Hepatic stellate cell (primary cell): Measurements from ENCODE around the gene TIGD7.
A peak's percentile ranks its signal among the peaks of the same experiment; 100 is the strongest.
"Not testable (repeated sequence)": the region's sequence is repeated elsewhere in the genome, so short reads cannot be mapped to it uniquely, and the experiment has no call there.

Experiments
- DNase-seq: peaks from one replicate; pipeline ENCODE4 v3.0.0; 2011; ENCODE audit warnings: low spot score

TIGD7 gene

DNA sequence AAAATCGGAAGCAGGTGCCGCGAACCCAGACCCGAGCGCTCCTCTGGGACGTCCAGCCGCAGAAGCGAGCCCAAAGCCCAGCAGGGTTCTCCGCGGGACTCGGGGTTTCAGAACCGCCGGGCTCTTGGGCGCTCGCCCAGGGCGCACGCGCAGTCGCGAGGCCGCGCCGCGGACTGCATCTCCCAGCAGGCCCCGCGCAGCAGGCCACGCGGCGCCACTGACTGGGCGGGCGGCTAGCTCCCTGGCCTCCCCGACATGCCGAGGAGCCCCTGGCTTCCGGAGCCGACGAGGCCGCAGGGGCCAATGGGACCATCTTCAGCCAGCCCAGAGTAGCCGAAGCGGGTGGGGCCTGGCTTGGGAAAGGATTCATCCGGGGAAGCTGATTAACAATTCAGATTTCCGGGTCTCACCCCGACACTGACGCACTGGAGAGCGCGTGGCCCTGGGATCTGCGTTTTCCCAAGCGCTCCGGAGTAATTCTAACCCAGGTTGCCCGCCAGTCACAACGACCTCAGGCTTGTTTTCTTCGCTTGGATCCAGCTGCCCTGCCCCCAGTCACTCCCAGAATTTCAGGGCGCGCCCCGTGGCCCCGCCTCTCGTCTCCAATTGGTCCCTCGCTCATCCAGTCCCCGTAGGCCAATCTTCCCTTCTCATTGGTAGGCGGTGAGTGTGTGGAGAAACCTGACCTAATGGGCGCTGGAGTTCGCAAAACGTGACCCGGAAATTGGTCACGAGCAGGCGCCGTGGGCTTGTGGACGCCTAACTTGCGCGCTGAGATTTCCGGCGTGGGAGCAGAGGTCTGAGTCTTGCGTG is 22.3 kb downstream of the TIGD7 start, which contains the start of gene ZNF263:
Gene ZNF263 (plus strand): TSS at position 762 of the 813 bp plus-strand sequence. CDS start 328 bp downstream, outside the sequence.
- DNase-seq = peak; percentile 99

DNA sequence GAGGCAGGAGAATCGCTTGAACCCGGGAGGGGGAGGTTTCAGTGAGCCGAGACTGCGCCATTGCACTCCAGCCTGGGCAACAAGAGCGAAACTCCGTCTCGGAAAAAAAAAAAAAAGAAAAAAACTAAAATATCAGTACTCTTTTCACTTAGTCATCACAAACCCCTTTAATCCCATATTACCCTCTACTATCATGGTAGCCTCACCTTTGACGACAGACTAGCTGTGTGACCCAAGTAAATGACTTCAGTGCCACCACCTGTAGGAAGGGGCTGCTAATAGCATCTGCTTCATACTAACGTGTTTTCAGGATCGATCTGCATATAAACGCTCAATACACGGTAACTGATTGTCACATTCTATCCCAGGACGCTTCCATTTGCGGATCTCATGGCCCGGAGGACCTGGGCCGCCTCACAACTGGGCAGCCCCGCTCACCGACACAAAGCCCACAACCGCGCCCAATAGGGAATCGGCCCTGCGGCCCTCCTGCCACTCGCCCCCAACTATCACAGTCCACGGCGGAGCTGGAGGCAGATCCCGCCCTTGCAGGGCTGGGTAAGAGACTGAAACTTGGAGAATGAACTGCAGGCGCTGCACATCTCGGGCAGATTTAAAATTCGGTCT is 23.0 kb downstream of the TIGD7 start:
- peak; percentile 79 for DNase-seq

- DNase-seq = no peak
These were observed 23.9 kb downstream of the TIGD7 start for GRCh38 chr16:3281222-3281820.

- no peak for DNase-seq
These were observed 28.6 kb downstream of the TIGD7 start for GRCh38 chr16:3276679-3277078.

GRCh38 chr16:3274947-3275346 is 30.3 kb downstream of the TIGD7 start:
- DNase-seq = no peak

DNA sequence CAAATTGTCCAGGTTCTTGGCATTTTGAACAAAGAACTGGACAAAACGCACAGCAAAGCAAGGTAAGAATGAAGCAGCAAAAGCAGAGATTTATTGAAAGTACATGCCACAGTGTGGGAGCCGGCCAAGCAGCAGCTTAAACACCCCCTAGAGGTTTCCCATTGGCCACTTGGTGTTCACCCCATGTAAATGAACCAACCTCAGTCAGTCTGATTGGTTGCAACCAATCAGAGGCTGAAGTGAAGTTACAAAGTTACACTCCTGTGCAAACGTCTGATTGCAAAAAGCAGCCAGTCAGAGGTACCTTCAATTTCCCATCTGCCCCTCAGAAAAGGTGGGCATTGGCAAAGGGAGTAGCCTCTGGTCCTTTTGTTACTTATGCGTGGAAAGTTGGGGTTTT is 30.7 kb downstream of the TIGD7 start:
- no peak for DNase-seq

GRCh38 chr16:3271281-3271680 is 33.9 kb downstream of the TIGD7 start:
- not testable (repeated sequence) for DNase-seq

DNA sequence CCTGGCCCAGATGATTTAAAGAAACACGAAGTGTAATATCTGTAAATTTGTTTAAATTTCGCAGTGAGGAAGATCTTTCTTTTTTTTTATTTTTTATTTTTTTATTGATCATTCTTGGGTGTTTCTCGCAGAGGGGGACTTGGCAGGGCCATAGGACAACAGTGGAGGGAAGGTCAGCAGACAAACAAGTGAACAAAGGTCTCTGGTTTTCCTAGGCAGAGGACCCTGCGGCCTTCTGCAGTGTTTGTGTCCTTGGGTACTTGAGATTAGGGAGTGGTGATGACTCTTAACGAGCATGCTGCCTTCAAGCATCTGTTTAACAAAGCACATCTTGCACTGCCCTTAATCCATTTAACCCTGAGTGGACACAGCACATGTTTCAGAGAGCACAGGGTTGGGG is 34.5 kb downstream of the TIGD7 start:
- DNase-seq = not testable (repeated sequence)

DNA sequence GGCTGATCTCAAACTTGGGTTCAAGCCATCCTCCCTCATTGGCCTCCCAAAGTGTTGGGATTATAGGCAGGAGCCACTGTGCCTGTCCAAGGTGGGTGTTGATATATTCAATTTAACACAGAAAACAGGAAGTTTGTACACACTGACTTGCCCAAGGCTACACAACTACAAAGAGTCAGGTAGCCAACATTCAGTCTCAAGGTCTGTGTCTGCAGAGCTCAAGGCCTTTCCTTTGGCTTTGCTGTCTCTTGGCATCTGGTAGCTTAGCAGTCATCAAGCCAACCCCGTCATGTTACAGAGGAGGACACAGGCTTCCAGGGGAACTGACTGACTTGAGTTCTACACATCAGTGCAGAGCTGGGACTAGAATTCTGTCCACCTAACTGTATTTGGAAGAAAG is 36.9 kb downstream of the TIGD7 start:
- no peak for DNase-seq

GRCh38 chr16:3266873-3267537 is 38.2 kb downstream of the TIGD7 start:
- peak; percentile 43 for DNase-seq

- peak; percentile 99 for DNase-seq
These were observed 40.8 kb downstream of the TIGD7 start for GRCh38 chr16:3264137-3265036.

- no peak for DNase-seq
These were observed 42.7 kb downstream of the TIGD7 start for GRCh38 chr16:3262517-3262916.

DNA sequence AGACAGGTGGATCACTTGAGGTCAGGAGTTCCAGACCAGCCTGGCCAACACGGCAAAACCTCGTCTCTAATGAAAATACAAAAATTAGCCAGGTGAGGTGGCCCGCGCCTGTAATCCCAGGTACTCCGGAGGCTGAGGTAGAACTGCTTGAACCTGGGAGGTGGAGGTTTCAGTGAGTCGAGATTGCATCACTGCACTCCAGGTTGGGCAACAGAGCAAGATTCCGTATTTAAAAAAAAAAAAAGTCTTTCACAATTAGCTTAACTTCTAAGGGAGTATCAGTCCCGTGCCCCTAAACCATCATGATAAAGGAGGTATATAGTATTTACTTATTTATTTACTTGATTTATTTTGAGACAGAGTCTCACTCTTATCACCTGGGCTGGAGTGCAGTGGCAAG is 45.4 kb downstream of the TIGD7 start:
- DNase-seq = no peak

GRCh38 chr16:3256866-3257465 is 48.3 kb downstream of the TIGD7 start:
- DNase-seq = no peak

DNA sequence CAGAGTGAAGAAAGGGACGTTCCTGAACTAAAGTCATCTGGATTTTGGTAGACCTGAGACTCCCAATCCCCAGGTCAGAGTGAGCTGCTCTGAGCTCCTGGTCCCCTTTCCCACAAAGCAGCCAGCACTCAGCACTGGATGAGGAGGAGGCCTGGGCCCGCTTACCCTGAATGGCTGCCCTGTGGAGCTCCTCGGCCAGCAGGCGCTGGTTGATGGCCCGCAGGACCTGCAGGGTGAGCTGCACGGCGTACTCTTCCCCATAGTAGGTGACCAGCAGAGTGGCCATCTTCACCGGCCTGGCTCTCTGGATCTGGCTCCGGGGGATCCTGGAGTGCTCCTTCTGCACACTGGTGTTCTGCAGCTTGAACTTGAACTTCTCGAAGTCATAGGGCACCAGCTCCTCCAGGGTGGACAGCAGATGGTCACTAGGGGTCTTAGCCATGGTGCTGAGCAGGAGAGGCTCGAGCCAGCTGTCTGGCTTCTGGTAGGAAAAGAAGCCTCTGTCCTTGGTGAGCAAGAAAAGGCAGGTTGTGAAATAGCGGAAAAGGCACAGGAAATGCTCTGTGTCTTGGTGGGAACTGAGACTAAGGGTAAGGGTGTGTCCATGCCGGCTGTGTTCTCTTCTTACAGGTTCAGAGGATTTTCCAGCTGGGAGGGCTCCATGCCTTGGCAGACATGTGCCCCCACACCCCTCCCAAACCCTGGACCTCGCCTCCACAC is 48.9 kb downstream of the TIGD7 start, which contains the start of gene MEFV:
Gene MEFV (minus strand): TSS at position 488 of the 720 bp plus-strand sequence. CDS start 46 bp downstream, at position 442.
- no peak for DNase-seq

- no peak for DNase-seq
These were observed 50.9 kb downstream of the TIGD7 start for GRCh38 chr16:3254309-3254708.

DNA sequence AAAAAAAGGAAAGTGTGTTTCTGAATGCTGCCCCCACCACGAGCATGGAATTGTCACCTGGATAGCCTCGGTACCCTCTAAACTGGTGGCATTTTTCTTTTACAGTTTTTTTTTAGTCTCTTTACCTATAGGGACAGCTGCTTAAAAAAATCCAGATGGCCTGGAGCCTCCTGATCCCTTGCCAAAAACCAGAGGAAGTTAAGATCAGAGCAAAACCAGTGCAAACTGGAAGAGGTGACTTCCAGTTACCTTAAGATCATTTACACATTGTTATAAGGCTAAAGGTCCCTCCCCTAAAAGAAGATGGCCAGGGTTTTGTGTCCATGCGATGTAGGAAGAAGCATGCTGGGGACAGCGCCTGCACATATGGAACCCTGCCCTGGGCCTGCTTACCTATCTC is 52.3 kb downstream of the TIGD7 start:
- DNase-seq = no peak

DNA sequence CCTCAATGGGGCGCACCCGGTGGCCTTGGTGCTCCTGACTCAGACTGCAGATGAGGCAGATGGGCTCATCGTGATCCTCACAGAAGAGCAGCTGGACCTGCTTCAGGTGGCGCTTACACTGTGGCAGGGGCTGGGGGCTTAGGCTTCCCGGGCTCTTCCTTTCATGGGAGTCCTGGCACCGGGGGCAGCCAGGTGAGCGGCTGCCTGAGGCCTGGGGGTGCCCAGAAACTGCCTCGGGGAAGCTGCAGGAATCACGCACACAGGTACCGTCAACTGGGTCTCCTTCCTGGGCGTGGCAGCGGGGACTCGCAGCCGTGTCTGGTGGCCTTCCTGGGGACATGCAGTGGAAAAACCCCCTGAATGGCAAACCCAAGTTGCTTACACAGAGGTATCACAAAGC is 55.8 kb downstream of the TIGD7 start:
- no peak for DNase-seq

GRCh38 chr16:3249020-3249419 is 56.2 kb downstream of the TIGD7 start:
- DNase-seq = no peak
